OCI-LY1 (cell line): ENCODE data around the gene MMP25.

Source experiments
- H2AFZ ChIP-seq: fragments of 200-600 bp; sonication (generic), shearing (Covaris generic); 2 replicates; pipeline ENCODE4 v1.6.0; 2014; ENCODE audit warnings: antibody characterized with exemption, mild to moderate bottlenecking, low read length
- H3F3A ChIP-seq: fragments of 200-600 bp; sonication (generic), shearing (Covaris generic); 2 replicates; pipeline ENCODE4 v1.6.0; 2014; ENCODE audit warnings: mild to moderate bottlenecking, antibody characterized with exemption, low read length, moderate library complexity; ENCODE audit not compliant: insufficient read depth
- H3K27ac ChIP-seq: fragments of 200-600 bp; sonication (generic); 2 replicates; pipeline ENCODE4 v1.5.1; 2014; ENCODE audit warnings: low read length, mixed run types, mild to moderate bottlenecking, low read depth; ENCODE audit not compliant: poor library complexity, severe bottlenecking
- H3K27me3 ChIP-seq: fragments of 200-600 bp; sonication (generic); 2 replicates; pipeline ENCODE4 v1.6.0; 2014; ENCODE audit warnings: antibody characterized with exemption, mild to moderate bottlenecking, low read length, moderate library complexity; ENCODE audit not compliant: insufficient read depth
- H3K36me3 ChIP-seq: fragments of 200-600 bp; sonication (generic); 2 replicates; pipeline ENCODE4 v1.6.1; 2014; ENCODE audit warnings: mild to moderate bottlenecking, antibody characterized with exemption, low read length, moderate library complexity, mixed read lengths; ENCODE audit not compliant: insufficient read depth
- H3K4me1 ChIP-seq: fragments of 200-600 bp; sonication (generic); 2 replicates; pipeline ENCODE4 v1.5.1; 2014; ENCODE audit warnings: mild to moderate bottlenecking, low read length, moderate library complexity; ENCODE audit not compliant: insufficient read depth, severe bottlenecking
- H3K4me2 ChIP-seq: fragments of 200-600 bp; sonication (generic), shearing (Covaris generic); 2 replicates; pipeline ENCODE4 v1.6.1; 2014; ENCODE audit warnings: low read length
- H3K4me3 ChIP-seq: fragments of 200-600 bp; sonication (generic); 2 replicates; pipeline ENCODE4 v1.5.1; 2014; ENCODE audit warnings: low read length, low read depth, mild to moderate bottlenecking, mixed read lengths; ENCODE audit not compliant: poor library complexity, severe bottlenecking
- H3K79me2 ChIP-seq: fragments of 200-600 bp; shearing (Covaris generic); 2 replicates; pipeline ENCODE4 v1.6.1; 2016; ENCODE audit warnings: mixed run types, low read length, mixed read lengths; ENCODE audit not compliant: insufficient read depth
- H3K9ac ChIP-seq: fragments of 200-600 bp; sonication (generic), shearing (Covaris generic); 2 replicates; pipeline ENCODE4 v1.6.1; 2014; ENCODE audit warnings: mild to moderate bottlenecking, low read length, mixed read lengths
- H3K9me2 ChIP-seq: fragments of 200-600 bp; sonication (generic), shearing (Covaris generic); 2 replicates; pipeline ENCODE4 v1.6.1; 2014; ENCODE audit warnings: low read depth, mild to moderate bottlenecking, low read length, mixed read lengths
- H3K9me3 ChIP-seq: fragments of 200-600 bp; shearing (Covaris generic); 2 replicates; pipeline ENCODE4 v1.6.1; 2014; ENCODE audit warnings: low read length, mixed read lengths
- H4K20me1 ChIP-seq: fragments of 200-600 bp; sonication (generic), shearing (Covaris generic); 2 replicates; pipeline ENCODE4 v1.6.0; 2016; ENCODE audit warnings: mild to moderate bottlenecking, low read length; ENCODE audit not compliant: insufficient read depth
- EZH2 ChIP-seq: fragments of 200-600 bp; sonication (generic), shearing (Covaris generic); IDR thresholded peaks from 2 replicates; pipeline ENCODE4 v1.8.0; 2017; ENCODE audit warnings: borderline replicate concordance, mixed run types, mild to moderate bottlenecking, antibody characterized with exemption, low read length, moderate library complexity, mixed read lengths
- TF ChIP-seq, protein P1 (sequence below): fragments of 200-600 bp; sonication (generic), shearing (Covaris generic); IDR thresholded peaks from 2 replicates; pipeline ENCODE4 v1.5.1; 2017; ENCODE audit warnings: mild to moderate bottlenecking, antibody characterized with exemption, low read length, moderate library complexity, mixed read lengths

The MMP25 gene

DNA sequence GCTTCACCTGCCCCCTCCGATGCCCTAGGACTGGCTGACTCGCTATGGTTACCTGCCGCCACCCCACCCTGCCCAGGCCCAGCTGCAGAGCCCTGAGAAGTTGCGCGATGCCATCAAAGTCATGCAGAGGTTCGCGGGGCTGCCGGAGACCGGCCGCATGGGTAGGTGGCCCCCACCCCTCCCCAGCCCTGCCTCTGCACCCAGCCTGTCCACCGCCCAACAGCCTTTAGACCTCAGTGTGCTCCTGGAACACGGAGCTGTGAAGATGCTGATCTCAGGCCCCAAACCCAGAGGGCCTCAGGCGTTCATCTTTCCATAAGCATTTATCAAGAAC lies 993 bp downstream of the MMP25 start:
- Histone ChIP-seq H3K27ac (no peak overlapping the region), H3K27me3 (no peaks in the 10 kb centered on the region), H4K20me1 (no peaks in the 10 kb centered on the region), H3K36me3 (no peaks in the 10 kb centered on the region), H3K4me1 (peaks cover 4% of the 10 kb centered on the region), H3K4me3 (no peak overlapping the region), H3K79me2 (no peaks in the 10 kb centered on the region), H3K9ac (no peak overlapping the region), H2AFZ (no peak overlapping the region), H3K9me3 (no peaks in the 10 kb centered on the region), H3K9me2 (no peaks in the 10 kb centered on the region), H3K4me2 (no peak overlapping the region), H3F3A (no peaks in the 10 kb centered on the region)
- TF ChIP-seq, protein P1, sequence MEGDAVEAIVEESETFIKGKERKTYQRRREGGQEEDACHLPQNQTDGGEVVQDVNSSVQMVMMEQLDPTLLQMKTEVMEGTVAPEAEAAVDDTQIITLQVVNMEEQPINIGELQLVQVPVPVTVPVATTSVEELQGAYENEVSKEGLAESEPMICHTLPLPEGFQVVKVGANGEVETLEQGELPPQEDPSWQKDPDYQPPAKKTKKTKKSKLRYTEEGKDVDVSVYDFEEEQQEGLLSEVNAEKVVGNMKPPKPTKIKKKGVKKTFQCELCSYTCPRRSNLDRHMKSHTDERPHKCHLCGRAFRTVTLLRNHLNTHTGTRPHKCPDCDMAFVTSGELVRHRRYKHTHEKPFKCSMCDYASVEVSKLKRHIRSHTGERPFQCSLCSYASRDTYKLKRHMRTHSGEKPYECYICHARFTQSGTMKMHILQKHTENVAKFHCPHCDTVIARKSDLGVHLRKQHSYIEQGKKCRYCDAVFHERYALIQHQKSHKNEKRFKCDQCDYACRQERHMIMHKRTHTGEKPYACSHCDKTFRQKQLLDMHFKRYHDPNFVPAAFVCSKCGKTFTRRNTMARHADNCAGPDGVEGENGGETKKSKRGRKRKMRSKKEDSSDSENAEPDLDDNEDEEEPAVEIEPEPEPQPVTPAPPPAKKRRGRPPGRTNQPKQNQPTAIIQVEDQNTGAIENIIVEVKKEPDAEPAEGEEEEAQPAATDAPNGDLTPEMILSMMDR: no peak
- TF ChIP-seq EZH2: no peak

DNA sequence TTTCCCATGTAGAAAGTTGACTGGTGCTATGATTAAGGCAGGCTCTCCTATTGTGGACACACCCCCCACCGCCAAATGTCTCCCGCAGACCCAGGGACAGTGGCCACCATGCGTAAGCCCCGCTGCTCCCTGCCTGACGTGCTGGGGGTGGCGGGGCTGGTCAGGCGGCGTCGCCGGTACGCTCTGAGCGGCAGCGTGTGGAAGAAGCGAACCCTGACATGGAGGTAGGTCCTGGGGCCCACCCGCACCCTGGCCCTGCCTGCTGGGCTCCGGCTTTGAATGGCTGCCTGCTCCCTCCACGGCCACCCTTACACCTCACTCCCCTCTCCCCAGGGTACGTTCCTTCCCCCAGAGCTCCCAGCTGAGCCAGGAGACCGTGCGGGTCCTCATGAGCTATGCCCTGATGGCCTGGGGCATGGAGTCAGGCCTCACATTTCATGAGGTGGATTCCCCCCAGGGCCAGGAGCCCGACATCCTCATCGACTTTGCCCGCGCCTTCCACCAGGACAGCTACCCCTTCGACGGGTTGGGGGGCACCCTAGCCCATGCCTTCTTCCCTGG lies 3.6 kb downstream of the MMP25 start:
- Histone ChIP-seq H3K4me1 (peaks cover 6% of the 10 kb centered on the region), H3K9me3 (no peaks in the 10 kb centered on the region), H3K4me3 (no peak overlapping the region), H3K4me2 (no peak overlapping the region), H3K27me3 (no peaks in the 10 kb centered on the region), H3K79me2 (no peaks in the 10 kb centered on the region), H2AFZ (no peak overlapping the region), H4K20me1 (no peaks in the 10 kb centered on the region), H3K36me3 (no peaks in the 10 kb centered on the region), H3K9me2 (no peaks in the 10 kb centered on the region), H3K9ac (no peak overlapping the region), H3K27ac (no peak overlapping the region), H3F3A (no peaks in the 10 kb centered on the region)
- no peak for TF ChIP-seq EZH2
- TF ChIP-seq, protein P1: no peak

DNA sequence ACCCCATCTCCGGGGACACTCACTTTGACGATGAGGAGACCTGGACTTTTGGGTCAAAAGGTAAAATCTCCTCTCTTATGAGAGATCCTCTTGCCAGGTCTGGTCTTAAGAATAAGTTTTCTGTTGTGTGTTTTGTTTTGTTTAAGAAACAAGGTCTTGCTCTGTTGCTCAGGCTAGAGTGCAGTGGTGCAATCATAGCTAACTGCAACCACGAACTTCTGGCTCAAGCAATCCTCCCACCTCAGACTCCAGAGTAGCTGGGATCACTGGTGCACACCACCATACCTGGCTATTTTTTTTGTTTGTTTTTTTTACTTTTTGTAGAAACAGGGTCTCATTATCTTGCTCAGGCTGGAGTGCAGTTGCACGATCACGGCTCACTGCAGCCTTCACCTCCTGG lies 4.1 kb downstream of the MMP25 start:
- no peaks in the 10 kb centered on the region for H3K79me2 ChIP-seq
- H3K27me3 ChIP-seq: no peaks in the 10 kb centered on the region
- H3K27ac ChIP-seq: no peak overlapping the region
- H4K20me1 ChIP-seq: no peaks in the 10 kb centered on the region
- H3F3A ChIP-seq: no peaks in the 10 kb centered on the region
- peaks cover 11% of the 10 kb centered on the region for H3K4me1 ChIP-seq
- H3K4me2 ChIP-seq: no peak overlapping the region
- H3K9ac ChIP-seq: no peak overlapping the region
- no peaks in the 10 kb centered on the region for H3K9me2 ChIP-seq
- H3K9me3 ChIP-seq: no peaks in the 10 kb centered on the region
- H3K36me3 ChIP-seq: no peaks in the 10 kb centered on the region
- TF ChIP-seq, protein P1: no peak
- TF ChIP-seq EZH2: no peak
- no peak overlapping the region for H3K4me3 ChIP-seq
- no peak overlapping the region for H2AFZ ChIP-seq
